Spleen (tissue), 7 donors: ENCODE results near the gene TEX29.

Experiments used
- CTCF ChIP-seq, 11 experiments: fragments of 200-600 bp in 7 of 11; fragments of 450-650 bp in 4 of 11; sonication (generic) in 4 of 11; IDR thresholded peaks in 8 of 11; conservative IDR thresholded peaks in 3 of 11; 1 replicate in 7 of 11; 2 replicates in 4 of 11; pipeline versions ENCODE4 v1.4.0 to v1.8.0; 2016 to 2021; ENCODE audit warnings: antibody characterized with exemption in 11 of 11, inconsistent platforms in 4 of 11, mild to moderate bottlenecking in 1 of 11
- POLR2A ChIP-seq, 3 donors: fragments of 450-650 bp; IDR thresholded peaks; one replicate each; pipeline ENCODE4 v1.5.1; 2017; ENCODE audit warnings: antibody characterized with exemption in 3 of 3, mild to moderate bottlenecking in 1 of 3
- donor health status: DM: no; HTN: no; CAD: no; lungs with moderate emphysema.
- donor health status: DM: no; HTN: no; CAD: no.
- donor health status: DM: no; HTN: no; CAD: no.

GRCh38 chr13:111326981-111327642 lies 6.7 kb downstream of the TEX29 start:
- TF ChIP-seq POLR2A (IDR thresholded peaks at IDR 0.05) (no peak), CTCF (IDR thresholded peaks at IDR 0.05 in 8 of 11, conservative IDR thresholded peaks at IDR 0.05 in 3 of 11) (no peak)
